Measurements from ENCODE around the gene IQUB.

Gene IQUB

GRCh38 chr7:123558289-123558874 lies 24.0 kb upstream of the IQUB start:
- TF ChIP-seq, protein P1, sequence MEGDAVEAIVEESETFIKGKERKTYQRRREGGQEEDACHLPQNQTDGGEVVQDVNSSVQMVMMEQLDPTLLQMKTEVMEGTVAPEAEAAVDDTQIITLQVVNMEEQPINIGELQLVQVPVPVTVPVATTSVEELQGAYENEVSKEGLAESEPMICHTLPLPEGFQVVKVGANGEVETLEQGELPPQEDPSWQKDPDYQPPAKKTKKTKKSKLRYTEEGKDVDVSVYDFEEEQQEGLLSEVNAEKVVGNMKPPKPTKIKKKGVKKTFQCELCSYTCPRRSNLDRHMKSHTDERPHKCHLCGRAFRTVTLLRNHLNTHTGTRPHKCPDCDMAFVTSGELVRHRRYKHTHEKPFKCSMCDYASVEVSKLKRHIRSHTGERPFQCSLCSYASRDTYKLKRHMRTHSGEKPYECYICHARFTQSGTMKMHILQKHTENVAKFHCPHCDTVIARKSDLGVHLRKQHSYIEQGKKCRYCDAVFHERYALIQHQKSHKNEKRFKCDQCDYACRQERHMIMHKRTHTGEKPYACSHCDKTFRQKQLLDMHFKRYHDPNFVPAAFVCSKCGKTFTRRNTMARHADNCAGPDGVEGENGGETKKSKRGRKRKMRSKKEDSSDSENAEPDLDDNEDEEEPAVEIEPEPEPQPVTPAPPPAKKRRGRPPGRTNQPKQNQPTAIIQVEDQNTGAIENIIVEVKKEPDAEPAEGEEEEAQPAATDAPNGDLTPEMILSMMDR (IDR thresholded peaks at IDR 0.05; ENCODE audit: insufficient read depth, low read length, poor library complexity, severe bottlenecking): no peak
- no peak for TF ChIP-seq EZH2phosphoT487 (conservative IDR thresholded peaks at IDR 0.05; ENCODE audit: low read length)
- no peaks in the 10 kb centered on the region for H3K9me2 ChIP-seq (replicated peaks; ENCODE audit: insufficient read depth, low read length)
- H3K79me2 ChIP-seq (ENCODE audit: insufficient read depth, low read length): peaks cover 8% of the 10 kb centered on the region; the same call in 1 of the 2 replicates
- peak overlapping the region; percentile 77 for H3K9ac ChIP-seq (ENCODE audit: low read length)
- H3K36me3 ChIP-seq (ENCODE audit: low read length): no peaks in the 10 kb centered on the region
- H3K4me3 ChIP-seq (ENCODE audit: insufficient read depth, low read length, poor library complexity, severe bottlenecking): peak overlapping the region; percentile 89
- peak overlapping the region; percentile 93 for H2AFZ ChIP-seq (ENCODE audit: low read depth, low read length, severe bottlenecking)
- H3F3A ChIP-seq (ENCODE audit: insufficient read depth): no peaks in the 10 kb centered on the region
- no peaks in the 10 kb centered on the region for H4K20me1 ChIP-seq (ENCODE audit: low read depth, low read length)
- no peak overlapping the region for H3K27ac ChIP-seq (ENCODE audit: low read depth, low read length)
- no peaks in the 10 kb centered on the region for H3K27me3 ChIP-seq (ENCODE audit: low read length)
- H3K4me2 ChIP-seq (ENCODE audit: low read depth, low read length, poor library complexity, severe bottlenecking): peak overlapping the region; percentile 81
- H3K9me3 ChIP-seq (ENCODE audit: insufficient read depth, low read length): no peaks in the 10 kb centered on the region

- H3K4me3 ChIP-seq (ENCODE audit: insufficient read depth, low read length, poor library complexity, severe bottlenecking): peak within 1 kb of the TSS; percentile 89
Measured at GRCh38 chr7:123557398-123558288, 23.2 kb upstream of the IQUB start, which contains the start of gene NDUFA5. TSS of gene NDUFA5 (minus strand) at chr7:123557818. CDS start at chr7:123557795, 23 bp downstream.

GRCh38 chr7:123557016-123557397 lies 22.6 kb upstream of the IQUB start:
- Histone ChIP-seq H3K4me2 (ENCODE audit: low read depth, low read length, poor library complexity, severe bottlenecking) (peak overlapping the region; percentile 81), H3K4me3 (ENCODE audit: insufficient read depth, low read length, poor library complexity, severe bottlenecking) (peak overlapping the region; percentile 89), H3K36me3 (ENCODE audit: low read length) (no peaks in the 10 kb centered on the region), H2AFZ (ENCODE audit: low read depth, low read length, severe bottlenecking) (peak overlapping the region; percentile 93), H3F3A (ENCODE audit: insufficient read depth) (no peaks in the 10 kb centered on the region), H3K9me2 (replicated peaks; ENCODE audit: insufficient read depth, low read length) (no peaks in the 10 kb centered on the region), H3K27me3 (ENCODE audit: low read length) (no peaks in the 10 kb centered on the region), H3K9ac (ENCODE audit: low read length) (peak overlapping the region; percentile 77), H3K79me2 (ENCODE audit: insufficient read depth, low read length) (peaks cover 16% of the 10 kb centered on the region), H4K20me1 (ENCODE audit: low read depth, low read length) (no peaks in the 10 kb centered on the region), H3K27ac (ENCODE audit: low read depth, low read length) (peak overlapping the region; percentile 16; the same call in 1 of the 2 replicates), H3K9me3 (ENCODE audit: insufficient read depth, low read length) (no peaks in the 10 kb centered on the region)
- no peak for TF ChIP-seq EZH2phosphoT487 (conservative IDR thresholded peaks at IDR 0.05; ENCODE audit: low read length)
- TF ChIP-seq, protein P1 (IDR thresholded peaks at IDR 0.05; ENCODE audit: insufficient read depth, low read length, poor library complexity, severe bottlenecking): no peak

More at GRCh38 chr7:123557398-123558288, 23.2 kb upstream of the IQUB start, which contains the start of gene NDUFA5:
- Histone ChIP-seq H3K27ac (ENCODE audit: low read depth, low read length) (peak within 1 kb of the TSS; percentile 16; the same call in 1 of the 2 replicates), H3K4me2 (ENCODE audit: low read depth, low read length, poor library complexity, severe bottlenecking) (peak within 1 kb of the TSS; percentile 81), H3K79me2 (ENCODE audit: insufficient read depth, low read length) (peaks cover 15% of the 10 kb centered on the region), H3K9ac (ENCODE audit: low read length) (peak within 1 kb of the TSS; percentile 77), H3K9me3 (ENCODE audit: insufficient read depth, low read length) (no peaks in the 10 kb centered on the region), H3F3A (ENCODE audit: insufficient read depth) (no peaks in the 10 kb centered on the region), H3K27me3 (ENCODE audit: low read length) (no peaks in the 10 kb centered on the region), H4K20me1 (ENCODE audit: low read depth, low read length) (no peaks in the 10 kb centered on the region), H3K9me2 (replicated peaks; ENCODE audit: insufficient read depth, low read length) (no peaks in the 10 kb centered on the region), H2AFZ (ENCODE audit: low read depth, low read length, severe bottlenecking) (peak within 1 kb of the TSS; percentile 93), H3K36me3 (ENCODE audit: low read length) (no peaks in the 10 kb centered on the region)
- TF ChIP-seq EZH2phosphoT487 (conservative IDR thresholded peaks at IDR 0.05; ENCODE audit: low read length): no peak
- TF ChIP-seq, protein P1 (IDR thresholded peaks at IDR 0.05; ENCODE audit: insufficient read depth, low read length, poor library complexity, severe bottlenecking): no peak

Data from SU-DHL-6 (cell line).